Superior temporal gyrus (tissue), 1 donor: ENCODE results near the gene TESK2.

Experiments used
- DNase-seq: peaks from one replicate; pipeline ENCODE4 v3.0.0-alpha.2; 2016; ENCODE audit errors: extremely low spot score

Gene TESK2

DNA sequence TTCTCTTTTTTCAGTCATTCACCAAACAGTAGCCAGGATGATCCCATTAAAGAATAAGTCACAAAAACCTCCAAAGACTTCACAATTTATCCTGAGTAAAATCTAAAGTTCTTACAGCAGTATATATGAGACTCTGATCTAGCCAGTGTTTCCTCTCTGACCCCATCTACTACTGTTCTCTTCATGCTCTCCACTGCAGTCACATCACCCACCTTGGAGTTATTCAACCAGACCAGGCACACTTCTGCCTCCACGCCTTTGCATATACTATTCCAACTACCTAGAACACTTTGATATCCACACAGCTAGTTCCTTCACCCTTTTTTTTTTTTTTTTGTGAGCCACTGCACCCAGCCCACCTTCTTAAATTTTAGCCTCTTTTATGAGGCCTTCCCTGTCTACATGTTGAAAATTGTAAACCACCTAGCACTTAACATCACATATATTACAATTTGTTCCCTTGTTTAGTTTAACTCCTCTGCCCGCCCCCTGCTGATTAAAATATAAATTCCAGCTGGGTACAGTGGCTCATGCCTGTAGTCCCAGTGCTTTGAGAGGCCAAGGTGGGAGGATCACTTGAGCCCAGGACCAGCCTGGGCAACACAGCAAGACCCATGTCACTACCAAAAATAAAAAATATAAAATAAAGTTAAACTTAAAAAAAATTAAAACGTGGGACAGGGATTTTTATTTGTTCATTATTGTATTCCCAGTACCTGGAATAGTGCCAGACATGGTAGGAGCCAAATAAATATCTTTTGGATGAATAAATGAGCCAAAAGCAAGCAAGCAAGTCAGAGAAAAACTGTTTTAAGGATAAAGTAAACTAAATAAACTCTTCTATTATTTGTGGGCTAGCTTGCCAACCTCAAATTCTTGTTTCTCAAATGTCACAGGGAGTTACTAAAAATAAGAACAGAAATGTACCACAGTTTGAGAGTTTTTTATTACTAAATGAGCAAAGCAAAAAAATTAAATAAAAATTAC, 115.6 kb downstream of the TESK2 start:
- DNase-seq: no peak

DNA sequence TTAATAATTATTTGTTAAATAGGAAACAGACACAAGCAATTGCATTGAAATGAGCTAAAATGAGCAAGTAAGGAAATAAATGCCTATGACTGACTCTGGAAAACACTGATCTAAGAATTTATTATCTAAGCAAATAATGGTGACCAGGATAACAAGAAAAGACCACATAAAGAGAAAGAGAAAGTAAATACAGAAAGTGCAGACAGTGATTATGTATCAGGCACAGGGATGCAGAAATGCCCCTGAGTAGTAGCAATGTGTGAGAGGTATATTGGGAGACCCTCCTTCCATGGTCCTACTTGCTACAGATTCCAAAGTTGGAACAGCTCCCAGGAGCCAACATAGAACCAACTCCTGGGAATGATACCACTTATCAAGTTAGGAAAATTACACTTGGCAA, 117.4 kb downstream of the TESK2 start:
- DNase-seq: no peak

DNA sequence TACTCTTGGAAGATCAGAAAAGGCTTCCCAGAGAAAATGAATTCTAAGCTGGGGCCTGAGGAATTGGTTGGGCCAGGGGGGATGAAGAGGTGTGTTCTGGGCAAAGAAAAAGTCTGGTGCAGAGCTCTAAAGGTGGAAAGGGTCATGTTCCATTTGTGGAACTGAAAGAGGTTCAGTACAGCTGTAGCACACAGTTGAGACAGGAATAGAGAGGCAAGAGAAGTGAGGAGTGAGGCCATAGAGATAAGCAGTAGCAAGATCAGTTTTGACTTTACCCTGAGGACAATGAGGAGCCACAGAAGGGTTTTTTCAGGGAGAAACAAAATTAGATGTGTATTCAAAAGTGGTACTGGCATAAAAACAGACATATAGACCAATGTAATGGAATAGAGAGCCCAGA, 120.4 kb downstream of the TESK2 start:
- no peak for DNase-seq

DNA sequence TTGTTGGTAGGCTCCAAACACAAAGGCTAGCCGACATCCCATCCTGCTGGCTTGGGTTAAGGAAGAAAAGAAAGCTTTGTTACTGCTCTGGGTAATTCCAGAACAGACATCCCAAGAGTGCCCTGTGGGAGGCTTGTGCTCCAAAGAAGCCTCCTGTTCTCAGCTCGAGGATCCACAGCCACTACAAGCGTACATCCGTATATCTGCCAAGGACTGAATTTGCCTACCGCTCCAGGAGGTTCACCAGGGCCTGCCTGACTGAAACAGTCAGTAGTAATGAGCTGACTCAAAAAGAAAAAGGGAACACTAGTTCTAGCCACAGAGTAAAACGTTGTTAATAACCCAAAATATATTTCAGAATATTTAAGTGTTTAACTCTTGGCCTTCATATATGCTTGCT, 125.9 kb downstream of the TESK2 start:
- peak; percentile 50 for DNase-seq

DNA sequence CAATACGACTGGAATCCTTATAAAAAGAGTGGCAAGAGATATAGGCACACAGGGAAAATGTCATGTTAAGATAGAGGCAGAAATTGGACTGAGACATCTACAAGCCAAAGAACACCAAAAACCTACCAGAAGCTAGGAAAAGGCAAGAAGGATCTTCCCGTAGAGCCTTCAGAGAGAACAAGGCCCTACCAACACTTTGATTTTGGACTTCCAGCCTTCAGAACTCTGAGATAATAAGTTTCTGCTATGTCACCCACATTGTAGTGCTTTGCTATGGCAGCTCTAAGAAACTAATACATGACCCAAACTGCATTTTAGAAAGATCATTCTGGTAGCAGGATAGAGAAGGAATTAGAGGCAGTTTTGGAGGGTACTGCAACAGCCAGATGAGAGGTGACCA, 126.7 kb downstream of the TESK2 start:
- DNase-seq: no peak

DNA sequence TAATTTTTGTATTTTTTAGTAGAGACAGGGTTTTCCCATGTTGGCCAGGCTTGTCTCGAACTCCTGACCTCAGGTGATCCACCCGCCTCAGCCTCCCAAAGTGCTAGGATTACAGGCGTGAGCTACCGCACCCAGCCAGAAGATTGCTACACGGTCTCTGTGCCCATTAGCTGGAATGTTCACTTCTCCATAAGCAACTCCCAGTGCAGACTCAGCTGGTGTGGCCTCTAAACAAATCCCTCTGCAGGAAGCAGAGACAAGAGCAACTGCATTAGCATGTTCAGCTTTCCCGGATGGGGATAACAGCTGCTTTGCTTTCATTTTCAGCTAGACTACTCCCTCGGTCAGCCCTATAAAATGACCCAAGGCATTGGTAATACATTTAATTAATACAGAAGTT, 130.0 kb downstream of the TESK2 start:
- peak; percentile 64 for DNase-seq

DNA sequence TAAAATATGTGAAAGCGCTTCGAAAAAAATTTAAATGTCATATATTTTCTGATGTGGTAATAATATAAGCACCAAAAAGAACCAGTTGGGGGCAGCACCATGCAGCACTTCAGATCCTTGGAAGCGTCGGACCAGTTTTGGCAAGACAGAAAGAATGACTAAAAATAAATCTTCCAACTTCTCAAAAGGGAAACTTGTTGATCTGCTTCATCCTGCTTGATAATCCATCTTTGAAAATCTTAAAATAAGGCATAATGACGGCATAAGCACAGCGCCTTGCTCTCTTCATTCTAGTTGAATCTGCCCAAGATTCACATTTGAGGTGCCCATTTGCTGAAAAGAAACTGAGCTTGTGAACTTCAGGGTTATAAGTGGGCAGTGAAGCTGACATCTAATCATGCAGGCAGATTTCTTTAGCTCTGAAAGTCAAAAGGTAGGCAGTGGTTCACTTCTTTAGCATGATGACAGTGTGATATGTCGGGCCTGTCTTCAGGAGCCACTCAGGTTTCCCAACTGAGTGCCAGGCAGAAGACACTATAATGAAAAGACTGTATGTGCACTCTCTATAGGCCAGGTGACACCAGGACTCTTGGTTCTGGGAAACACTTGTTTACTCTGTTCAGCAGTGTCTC, 131.0 kb downstream of the TESK2 start:
- DNase-seq: peak; percentile 92

DNA sequence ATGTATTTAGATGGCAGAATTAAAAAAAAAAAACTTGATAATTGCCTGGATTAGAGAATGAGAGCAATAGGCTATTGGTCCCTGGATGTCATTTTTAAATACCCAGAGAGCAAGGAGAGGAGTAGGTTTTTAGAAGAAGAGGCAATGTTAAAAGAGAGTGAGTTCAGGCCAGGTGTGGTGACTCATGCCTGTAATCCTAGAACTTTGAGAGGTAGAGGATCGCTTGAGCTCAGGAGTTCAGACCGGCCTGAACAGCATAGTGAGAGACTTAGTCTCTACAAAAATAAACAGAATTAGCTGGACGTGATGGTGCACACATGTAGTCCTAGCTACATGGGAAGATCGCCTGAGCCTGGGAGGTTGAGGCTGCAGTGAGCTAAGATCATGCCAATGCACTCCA, 134.8 kb downstream of the TESK2 start:
- no peak for DNase-seq

DNA sequence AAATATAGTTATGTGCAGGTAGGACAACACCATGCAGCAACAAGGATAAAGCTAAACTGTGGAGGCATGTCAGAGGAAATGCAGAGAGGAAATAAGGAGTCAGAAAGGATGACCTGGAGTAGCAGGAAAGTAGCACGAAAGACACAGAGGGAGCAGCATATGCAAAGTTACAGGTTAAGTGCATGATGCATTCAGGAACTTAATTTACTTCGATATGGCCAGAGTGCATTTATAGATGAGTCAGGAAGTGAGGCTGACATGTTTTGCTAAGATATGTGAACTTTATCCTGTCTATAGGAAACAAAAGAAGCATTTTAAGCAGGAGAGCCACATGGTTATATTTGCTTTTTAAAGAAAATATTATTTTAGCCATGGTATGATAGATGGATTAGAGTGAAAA, 135.3 kb downstream of the TESK2 start:
- DNase-seq: no peak

GRCh38 chr1:45354838-45355237, 136.1 kb downstream of the TESK2 start:
- no peak for DNase-seq

DNA sequence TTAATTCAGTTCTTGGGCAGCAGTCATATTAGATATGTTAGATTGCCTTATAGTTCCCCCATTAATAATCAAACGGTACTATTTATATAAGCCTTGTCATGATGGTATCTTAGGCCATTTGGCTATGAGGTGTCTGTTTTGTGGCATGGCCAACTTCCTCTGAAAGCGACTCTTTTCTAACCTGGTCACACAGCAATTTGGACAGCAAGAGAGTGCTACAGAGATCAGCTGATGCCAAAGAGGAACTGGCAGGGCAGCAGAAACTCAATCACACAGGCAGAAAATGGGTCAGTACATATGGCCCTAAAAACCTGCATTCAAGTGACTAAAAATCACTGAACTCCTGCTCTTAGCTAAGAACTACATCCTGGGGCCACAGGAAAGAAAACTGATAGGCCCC, 137.3 kb downstream of the TESK2 start:
- no peak for DNase-seq

DNA sequence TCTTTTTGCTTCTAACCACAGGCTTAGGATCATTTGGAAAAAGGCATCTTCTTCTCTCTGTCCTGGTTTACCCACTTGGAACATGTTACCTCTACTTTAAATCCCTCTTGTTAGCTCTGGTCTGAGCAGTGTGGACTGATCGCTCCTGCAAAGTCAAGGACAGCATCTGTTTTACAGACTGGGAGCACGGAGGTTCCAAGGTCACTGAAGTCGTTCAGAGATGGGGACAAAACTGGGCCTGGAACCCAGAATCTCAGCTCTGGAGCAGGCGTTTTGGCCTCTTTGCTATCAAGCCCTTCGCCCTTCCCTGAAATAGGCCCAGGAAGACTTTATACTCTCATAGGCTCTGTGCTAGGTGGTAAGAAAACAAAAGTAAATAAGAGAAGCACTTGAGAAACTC, 139.5 kb downstream of the TESK2 start:
- no peak for DNase-seq

DNA sequence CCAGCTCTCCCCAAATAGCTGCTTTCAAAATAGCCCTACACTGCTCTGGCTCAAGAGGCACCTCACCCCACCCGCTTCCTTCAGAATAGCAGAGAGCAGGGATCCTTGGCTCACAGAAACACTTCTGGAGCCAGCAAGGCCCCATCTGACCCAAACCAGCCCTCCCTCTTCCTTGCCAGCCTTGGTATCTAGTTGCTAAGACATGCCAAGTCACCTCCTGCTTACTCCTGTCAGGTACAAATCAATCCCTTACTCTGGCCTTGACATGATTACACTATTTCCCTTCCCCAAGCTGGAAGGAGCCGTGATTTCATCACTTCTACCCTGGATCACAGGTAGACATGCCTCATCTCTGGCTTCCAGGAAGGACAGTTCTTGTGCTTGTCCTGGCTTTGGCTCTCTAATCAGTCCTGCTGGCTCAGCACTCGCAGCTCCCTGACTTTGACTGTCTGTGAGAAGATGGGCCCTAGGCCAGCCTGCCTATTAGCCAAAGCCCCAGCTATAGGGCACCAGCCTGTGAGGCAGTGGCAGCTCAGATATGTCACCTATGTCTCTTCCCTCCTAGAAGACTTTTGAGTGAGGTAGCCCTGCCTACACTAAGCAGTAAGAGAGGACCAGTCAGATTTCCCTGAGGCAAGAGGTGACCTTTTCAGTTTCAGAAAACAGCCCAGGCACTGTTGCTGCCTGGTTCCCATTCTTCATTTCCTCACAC, 141.8 kb downstream of the TESK2 start:
- no peak for DNase-seq

GRCh38 chr1:45348609-45348965, 142.4 kb downstream of the TESK2 start:
- DNase-seq: no peak

GRCh38 chr1:45348020-45348419, 142.9 kb downstream of the TESK2 start:
- no peak for DNase-seq

DNA sequence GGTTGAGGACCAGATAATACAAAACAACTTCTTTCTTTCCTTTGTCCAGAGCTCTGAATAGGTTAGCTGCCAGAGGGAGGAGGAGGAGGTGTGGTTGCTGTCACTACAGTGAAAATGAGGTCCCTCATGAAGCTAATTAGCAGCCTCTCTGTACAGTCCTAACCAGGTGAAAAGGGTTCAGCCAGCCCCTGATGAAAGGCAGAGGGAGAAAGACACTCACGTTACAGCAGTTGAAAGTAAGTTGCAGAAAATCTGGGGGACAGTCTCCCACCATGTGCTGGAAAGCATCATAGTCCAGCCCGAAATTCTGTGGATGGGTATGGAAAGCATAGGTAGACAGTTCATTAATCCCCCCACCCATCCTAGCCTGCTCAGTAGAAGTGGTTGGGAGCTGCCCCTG, 144.5 kb downstream of the TESK2 start:
- no peak for DNase-seq

- no peak for DNase-seq
These were observed 145.9 kb downstream of the TESK2 start for GRCh38 chr1:45345014-45345413.

DNA sequence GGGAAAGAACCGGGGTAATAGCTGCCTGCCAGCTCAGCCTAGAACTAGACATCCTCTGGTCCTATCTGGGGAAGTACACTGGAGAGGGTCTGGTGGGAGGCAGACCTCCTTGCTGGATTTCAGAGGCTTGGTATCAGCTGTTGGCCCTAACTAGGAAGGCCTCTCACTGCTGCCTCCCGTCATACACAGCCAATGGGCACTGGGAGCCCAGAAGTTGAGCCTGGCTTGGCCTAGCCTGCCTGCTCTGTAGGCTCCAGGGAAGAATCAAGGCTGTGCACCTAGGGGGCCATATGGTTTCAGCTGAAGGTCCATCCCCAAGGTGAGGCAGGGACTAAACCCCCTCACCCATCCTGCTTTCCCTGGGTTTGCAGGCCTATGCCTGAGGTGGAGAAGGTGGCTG, 146.5 kb downstream of the TESK2 start:
- DNase-seq: no peak

GRCh38 chr1:45340816-45341466, 150.0 kb downstream of the TESK2 start:
- no peak for DNase-seq

GRCh38 chr1:45339789-45340558, 151.0 kb downstream of the TESK2 start, which contains the start of the genes MUTYH and TOE1:
Gene MUTYH, minus strand, starts transcription at chr1:45340440. Its CDS starts 5,935 bp downstream, at chr1:45334505.
Gene TOE1, plus strand, starts transcription at chr1:45340170. Its CDS starts 83 bp downstream, at chr1:45340253.
- peak; percentile 92 for DNase-seq
